HG03342 (cell line): ENCODE measurements around the gene TRPC4.
"Not testable (repeated sequence)": the region's sequence is repeated elsewhere in the genome, so short reads cannot be mapped to it uniquely, and the experiment has no call there.

ENCODE experiments used
- ATAC-seq: cut with Tn5 transposase; IDR thresholded peaks from one replicate; pipeline ENCODE4 v1.9.1; 2021; ENCODE audit warnings: mild to moderate bottlenecking, moderate library complexity; ENCODE audit not compliant: unreplicated experiment

TRPC4 gene

GRCh38 chr13:37835392-37835791 lies 34.2 kb downstream of the TRPC4 start:
- ATAC-seq = no peak

DNA sequence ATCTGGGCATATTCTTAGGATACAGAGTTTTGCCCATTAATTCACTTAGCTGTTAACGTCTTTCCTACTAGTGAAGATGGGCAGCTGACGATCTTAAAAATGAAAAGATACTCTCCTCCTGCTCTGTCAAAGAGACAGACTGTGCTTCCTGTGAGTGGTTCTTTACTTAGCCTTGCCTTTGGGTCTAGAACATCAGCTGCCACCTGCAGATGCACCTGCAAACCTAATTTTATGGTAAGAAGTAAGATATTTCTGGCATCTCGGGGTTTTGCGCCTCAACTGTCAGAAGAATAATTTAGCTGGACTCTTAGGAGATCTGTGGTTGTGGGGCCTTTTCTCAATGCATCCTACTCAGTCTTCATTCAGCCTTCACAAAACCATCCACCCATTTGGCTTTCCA lies 36.2 kb downstream of the TRPC4 start:
- ATAC-seq = no peak

GRCh38 chr13:37816276-37816675 lies 53.3 kb downstream of the TRPC4 start:
- ATAC-seq = no peak

DNA sequence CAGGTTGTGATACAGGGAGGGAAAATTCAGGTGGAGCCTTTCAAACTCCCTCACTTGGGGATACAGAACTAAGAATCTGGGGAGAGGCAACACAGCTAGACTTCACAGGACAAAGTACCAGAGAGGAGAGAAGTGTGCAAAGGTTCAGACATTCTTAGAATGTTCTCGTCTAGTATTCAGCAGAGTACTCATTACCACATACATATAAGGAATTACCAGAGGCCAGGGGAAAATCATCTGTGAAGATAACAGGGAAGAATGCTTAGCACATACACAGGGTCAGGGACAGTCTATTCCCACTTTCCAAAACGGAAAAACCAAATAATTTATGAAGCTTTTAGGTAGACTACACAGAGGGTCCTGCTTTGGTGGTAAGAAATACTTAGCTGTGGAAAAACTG lies 58.1 kb downstream of the TRPC4 start:
- ATAC-seq = no peak

DNA sequence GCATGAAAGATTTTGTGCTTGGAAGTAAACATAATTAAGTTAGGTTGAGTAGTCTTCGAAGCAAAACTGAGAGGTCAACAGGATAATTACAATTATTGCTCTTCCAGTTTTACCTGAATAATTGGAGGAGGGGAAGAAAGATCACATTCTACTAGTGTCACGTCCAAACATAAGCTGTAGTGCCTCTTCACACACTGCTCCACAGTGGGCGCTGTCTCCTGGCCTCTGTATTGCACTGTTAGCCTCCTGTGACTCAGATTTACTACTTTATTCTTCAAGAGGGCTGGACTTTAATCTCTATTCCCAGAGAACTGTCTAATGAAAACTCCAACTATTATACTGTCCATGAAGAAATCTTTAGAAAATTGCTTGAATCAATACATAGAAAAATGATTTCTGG lies 62.9 kb downstream of the TRPC4 start:
- ATAC-seq = no peak

DNA sequence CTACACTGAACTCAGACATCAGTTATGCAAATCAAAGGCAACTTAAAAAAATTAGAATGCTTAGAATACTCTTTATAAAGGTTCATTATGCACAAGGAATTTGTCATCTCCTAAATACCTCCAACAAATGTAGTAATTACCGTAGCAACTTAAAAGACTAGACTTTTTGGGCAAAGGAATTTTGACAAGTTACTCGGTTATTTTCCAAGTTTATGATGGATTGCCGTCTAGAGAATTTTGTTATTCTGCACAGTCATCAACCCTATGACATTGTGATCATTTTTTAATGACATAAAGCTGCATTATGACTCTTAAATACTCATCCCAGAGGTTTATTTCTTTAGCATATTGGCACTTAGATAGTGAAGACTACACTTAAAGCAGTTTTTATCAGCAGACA lies 71.9 kb downstream of the TRPC4 start:
- no peak for ATAC-seq

DNA sequence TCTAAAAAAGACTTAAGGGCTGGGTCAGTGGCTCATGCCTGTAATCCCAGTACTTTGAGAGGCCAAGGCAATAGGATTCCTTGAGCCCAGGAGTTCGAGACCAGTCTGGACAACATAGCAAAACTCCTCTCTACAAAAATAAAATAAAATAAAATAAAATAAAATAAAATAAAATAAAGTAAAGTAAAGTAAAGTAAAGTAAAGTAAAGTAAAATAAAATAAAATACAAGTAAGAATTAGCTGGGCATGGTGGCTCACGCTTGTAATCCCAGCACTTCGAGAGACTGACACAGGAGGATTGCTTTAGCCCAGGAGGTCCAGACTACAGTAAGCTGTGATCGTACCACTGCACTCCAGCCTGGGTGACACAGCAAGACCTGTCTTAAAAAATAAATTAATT lies 72.8 kb downstream of the TRPC4 start:
- not testable (repeated sequence) for ATAC-seq

GRCh38 chr13:37795326-37795725 lies 74.2 kb downstream of the TRPC4 start:
- ATAC-seq = no peak

- no peak for ATAC-seq
Measured at GRCh38 chr13:37791699-37792098, 77.9 kb downstream of the TRPC4 start.

DNA sequence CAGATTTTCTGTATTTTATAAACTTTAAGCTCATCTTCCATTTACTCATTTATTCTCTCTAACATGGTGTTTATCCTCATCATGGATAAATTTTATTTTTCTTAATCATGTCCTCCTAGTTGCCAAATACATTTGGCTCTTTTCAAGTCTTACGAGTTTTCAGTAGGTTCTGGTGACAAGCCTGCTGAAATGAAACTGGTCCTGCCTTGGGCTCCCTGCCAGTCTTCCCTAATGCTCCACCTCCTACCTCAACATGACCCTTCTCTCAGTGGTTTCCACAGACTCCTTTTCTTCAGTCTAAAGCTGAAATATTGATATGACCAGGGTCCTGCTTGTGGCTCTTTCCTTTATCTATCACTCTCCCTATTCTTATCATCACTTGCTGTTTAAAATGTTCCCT lies 81.2 kb downstream of the TRPC4 start:
- no peak for ATAC-seq

DNA sequence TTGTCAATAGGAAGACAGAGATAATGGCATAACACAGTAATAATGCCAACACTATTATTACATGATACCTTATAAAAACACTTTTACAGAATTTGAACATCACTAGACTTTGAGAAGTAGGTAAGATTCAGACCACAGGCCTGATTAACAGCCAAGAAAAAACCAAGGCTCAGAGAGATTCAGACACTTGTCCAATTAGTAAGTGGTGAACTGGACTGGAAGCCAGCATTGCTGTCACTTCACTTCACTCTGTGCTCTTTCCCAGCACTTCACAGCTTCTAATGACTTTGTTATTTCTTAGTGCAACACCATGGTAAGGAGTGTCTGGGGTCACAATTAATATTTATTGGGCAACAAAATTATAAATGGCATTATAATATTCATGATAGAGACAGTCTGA lies 91.9 kb downstream of the TRPC4 start:
- no peak for ATAC-seq

DNA sequence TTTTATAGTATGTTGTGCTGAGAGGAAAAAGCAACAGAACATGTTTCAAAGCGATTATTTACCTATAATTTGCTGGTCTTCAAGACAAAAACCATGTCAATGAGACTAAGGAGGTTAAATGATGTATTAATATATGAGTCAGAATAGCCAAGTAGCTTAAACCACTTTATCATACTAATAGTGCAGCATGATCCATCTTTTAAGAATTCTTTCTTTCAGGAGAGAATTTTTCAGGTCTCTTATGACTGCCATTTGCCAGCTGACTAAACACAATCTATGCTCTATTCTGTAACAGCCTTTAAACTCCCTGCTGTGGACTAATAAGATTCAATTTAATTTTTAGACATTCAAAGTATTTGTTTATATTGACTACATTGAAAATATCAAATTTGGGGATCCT lies 93.7 kb downstream of the TRPC4 start:
- no peak for ATAC-seq

GRCh38 chr13:37772644-37773043 lies 96.9 kb downstream of the TRPC4 start:
- no peak for ATAC-seq

- no peak for ATAC-seq
Measured at GRCh38 chr13:37769545-37769944, 100.0 kb downstream of the TRPC4 start.

GRCh38 chr13:37769078-37769477 lies 100.5 kb downstream of the TRPC4 start:
- ATAC-seq = no peak

- no peak for ATAC-seq
Measured at GRCh38 chr13:37766502-37766901, 103.1 kb downstream of the TRPC4 start.

GRCh38 chr13:37755349-37755748 lies 114.2 kb downstream of the TRPC4 start:
- no peak for ATAC-seq

DNA sequence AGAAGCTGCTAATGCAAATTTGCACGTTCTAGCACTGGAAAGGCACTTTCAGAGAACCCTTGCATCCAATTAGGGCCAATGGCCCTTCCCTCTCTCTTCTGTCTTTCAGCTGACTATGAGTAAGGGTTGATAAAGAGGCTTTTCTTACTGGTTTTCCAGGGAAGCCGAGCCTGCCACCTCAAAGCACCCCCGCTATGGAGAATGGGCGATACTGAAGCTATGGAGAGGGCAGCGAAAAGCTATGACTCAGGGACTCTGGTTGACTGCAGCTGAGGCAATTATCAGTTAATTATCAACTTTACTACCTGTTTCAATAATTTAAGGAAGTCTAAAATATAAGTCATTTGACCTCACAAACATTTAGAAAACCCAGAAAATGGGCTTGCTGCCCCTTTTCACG lies 115.8 kb downstream of the TRPC4 start:
- ATAC-seq = no peak

- ATAC-seq = no peak
Measured at GRCh38 chr13:37752146-37752545, 117.4 kb downstream of the TRPC4 start.

DNA sequence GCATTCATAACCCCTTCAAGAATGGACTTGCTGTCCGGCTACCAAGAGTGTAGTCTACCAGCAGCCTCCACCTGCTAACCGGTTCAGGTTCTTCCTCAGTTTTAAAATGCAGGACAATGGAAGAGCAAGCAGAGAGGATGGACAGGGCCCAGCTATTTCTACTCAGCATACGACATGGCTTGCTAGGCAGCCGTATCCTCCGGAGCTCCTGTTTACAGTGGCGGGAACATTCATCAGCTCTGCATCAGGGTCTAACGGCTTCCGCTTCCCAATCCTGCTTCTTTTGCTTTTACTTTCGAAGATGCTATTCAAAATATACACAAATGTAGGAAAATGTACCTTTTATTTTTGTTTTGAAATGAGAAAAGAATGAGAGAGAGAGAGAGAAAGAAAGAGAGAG lies 118.5 kb downstream of the TRPC4 start:
- ATAC-seq = no peak

DNA sequence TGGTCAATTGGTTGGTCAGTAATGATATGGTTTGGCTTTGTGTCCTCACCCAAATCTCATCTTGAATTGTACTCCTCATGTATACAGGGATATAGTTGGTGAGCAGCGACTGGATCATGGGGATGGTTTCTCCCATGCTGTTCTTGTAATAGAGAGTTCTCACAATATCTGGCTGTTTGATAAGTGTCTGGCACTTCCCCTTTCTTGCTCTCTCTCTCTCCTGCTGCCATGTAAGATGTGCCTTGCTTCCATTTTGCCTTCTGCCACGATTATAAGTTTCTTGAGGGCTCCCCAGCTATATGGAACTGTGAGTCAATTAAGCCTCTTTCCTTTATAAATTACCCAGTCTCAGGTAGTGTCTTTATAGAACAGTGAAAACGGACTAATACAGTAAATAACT lies 120.7 kb downstream of the TRPC4 start:
- no peak for ATAC-seq

DNA sequence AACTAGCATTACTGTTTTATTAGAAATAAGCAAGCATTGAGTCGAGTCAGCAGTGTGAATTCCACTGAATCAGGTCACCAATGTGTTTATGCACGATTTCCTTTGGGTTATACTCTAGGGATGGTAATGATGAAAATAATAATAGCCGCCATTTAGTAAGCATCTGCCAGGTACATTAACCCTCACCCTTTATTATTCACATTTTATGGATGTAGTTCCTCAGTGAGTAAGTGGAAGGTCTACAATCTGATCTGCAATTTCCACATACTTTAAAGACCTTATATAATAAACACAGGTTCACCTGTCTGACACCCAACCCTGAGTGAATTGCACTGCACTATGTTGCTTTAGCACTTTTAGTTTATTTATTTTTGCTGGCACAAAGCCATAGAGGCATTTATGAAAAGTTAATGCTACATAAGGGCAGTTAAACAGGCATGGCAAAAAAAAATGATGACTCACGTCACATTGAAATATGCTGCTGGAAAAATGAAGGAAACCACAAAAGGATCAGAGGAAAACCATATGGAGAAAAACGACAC lies 122.4 kb downstream of the TRPC4 start:
- no peak for ATAC-seq

GRCh38 chr13:37741536-37741935 lies 128.0 kb downstream of the TRPC4 start:
- ATAC-seq = no peak

DNA sequence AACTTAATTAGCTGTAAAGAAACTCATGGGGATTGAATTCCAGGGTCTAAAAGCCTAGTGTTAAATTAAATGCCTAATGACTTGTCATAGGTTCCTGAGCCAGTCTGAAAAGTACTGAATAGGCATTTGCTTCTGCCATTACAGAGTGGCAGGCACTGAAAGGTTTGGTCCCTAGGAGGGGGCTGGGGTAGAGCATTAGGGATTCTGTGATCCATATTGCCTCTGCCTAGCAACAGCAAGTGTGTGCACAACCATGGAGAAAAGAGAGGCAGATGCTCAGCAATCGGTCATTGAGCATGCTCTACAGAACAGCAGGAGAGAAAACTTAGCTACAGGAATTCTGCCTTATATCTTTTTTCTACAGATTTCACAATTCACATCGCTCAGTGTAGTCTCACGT lies 133.5 kb downstream of the TRPC4 start:
- no peak for ATAC-seq
